Heart left ventricle (tissue), 16 donors: ENCODE data around the gene PRKG2. TPM values are rescaled to one million over a fixed set of nuclear protein-coding genes. Genes with fewer than 3 reads are reported as not detected.

Experiments used
- ATAC-seq, 4 donors: fragments of 200-7000 bp; cut with Tn5 transposase; one replicate each; pipeline ENCODE4 v1.9.1; 2020 to 2022; ENCODE audit warnings: moderate library complexity in 4 of 4, mild to moderate bottlenecking in 3 of 4, moderate number of reproducible peaks in 1 of 4
- DNase-seq, 5 donors: peaks; one replicate each; pipeline ENCODE4 v3.0.0-alpha.2; 2020
- H3K27ac ChIP-seq, 12 donors: fragments of 200-600 bp; sonication (generic) in 4 of 12; one replicate each; pipeline versions ENCODE4 v1.5.0 to v1.8.0; 2016 to 2022; ENCODE audit warnings: mild to moderate bottlenecking in 2 of 12
- H3K27me3 ChIP-seq, 9 donors: fragments of 200-600 bp; sonication (generic) in 2 of 9; one replicate each; pipeline versions ENCODE4 v1.5.1 to v1.8.0; 2016 to 2022; ENCODE audit warnings: mild to moderate bottlenecking in 3 of 9
- H3K36me3 ChIP-seq, 9 donors: fragments of 200-600 bp; sonication (generic) in 2 of 9; one replicate each; pipeline versions ENCODE4 v1.5.0 to v1.8.0; 2018 to 2022; ENCODE audit warnings: mild to moderate bottlenecking in 2 of 9
- H3K4me1 ChIP-seq, 12 donors: fragments of 200-600 bp; sonication (generic) in 4 of 12; one replicate each; pipeline versions ENCODE4 v1.5.0 to v1.8.0; 2016 to 2022; ENCODE audit warnings: mild to moderate bottlenecking in 3 of 12
- H3K4me3 ChIP-seq, 12 donors: fragments of 200-600 bp; sonication (generic) in 4 of 12; one replicate each; pipeline versions ENCODE4 v1.5.0 to v1.8.0; 2017 to 2022; ENCODE audit warnings: mild to moderate bottlenecking in 9 of 12, moderate library complexity in 4 of 12
- H3K9me3 ChIP-seq, 12 donors: fragments of 200-600 bp; sonication (generic) in 4 of 12; one replicate each; pipeline versions ENCODE4 v1.5.0 to v1.8.0; 2016 to 2022; ENCODE audit warnings: mild to moderate bottlenecking in 1 of 12
- POLR2A ChIP-seq, 2 donors: fragments of 450-650 bp; IDR thresholded peaks; one replicate each; pipeline ENCODE4 v1.6.1; 2017; ENCODE audit warnings: antibody characterized with exemption in 2 of 2, mild to moderate bottlenecking in 2 of 2, moderate library complexity in 2 of 2
- WGBS, 4 donors: extraction: QIAGEN DNeasy Blood & Tissue Kit in 2 of 4; methylation state at CpG; one replicate each; pipeline versions ENCODE4 v1.1.5 to v1.1.7; 2013 to 2018; 5-methylcytosine and 5-hydroxymethylcytosine counted together
- intact Hi-C, 10 donors: fragments of 100-400 bp; cut with DNase I; formaldehyde crosslinking; loops; one replicate each; pipeline versions ENCODE4 v1.11.1 to v1.14.2; 2022
- polyA plus RNA-seq, 2 donors: library from polyadenylated mRNA; stranded (reverse); fragments of 200-250 nt; gene quantifications; one replicate each; pipeline ENCODE4 v1.2.3, GENCODE V29; 2013
- total RNA-seq, 9 donors: library from RNA; depleted of rRNA in 2 of 9; stranded (reverse); fragments of >200 nt in 2 of 9; fragmentation: NEBNext Ultra II Directional in 3 of 9; extraction: Animal tissue kit (Norgen Biotek cat#: 25700) in 3 of 9; gene quantifications; one replicate each; pipeline versions ENCODE4 v1.1.0 to v1.2.4, GENCODE V29; 2016 to 2023
- TF ChIP-seq, protein P1 (sequence below), 12 donors: fragments of 200-600 bp; sonication (generic) in 4 of 12; IDR thresholded peaks; one replicate each; pipeline versions ENCODE4 v1.5.0 to v1.8.0; 2018 to 2022; ENCODE audit warnings: antibody characterized with exemption in 12 of 12, mild to moderate bottlenecking in 5 of 12
- donor health status: ischemic (EF 13 %, LVEDD 7.1; RV severe dilation, severe dysfunction).
- donor health status: healthy with polysubstance abuse.
- donor health status: DM: no; HTN: yes; CAD: no.
- donor health status: DM: no; HTN: no; CAD: no.
- donor health status: ischemic (EF 25% LVEDD 6.9; RV normal size, moderate dysfunction).
- donor health status: ischemic (EF 25% LVEDD 5.7; RV mildly dilated, moderate dysfunction).
- donor health status: healthy.
- donor health status: DM: yes; HTN: yes; CAD: no.
- donor health status: ischemic (EF 35%, LVEDD 5.7; RV mildly dilated, moderate dysfunction).
- donor health status: nonischemic (EF 11% LVEDD 7.7; RV severe dilation, severe dysfunction).
- donor health status: DM: yes; HTN: yes; CAD: no.
- donor health status: PGD.
- donor health status: ischemic (EF 29% LVEDD 5.4; RV normal size, mild dysfunction).
- donor health status: nonischemic (EF 23%, LVEDD 6.1; RV moderate dilation, normal function).

The PRKG2 gene
- total and polyA plus RNA-seq, 11 donors = 0.06 to 0.75 (median 0.35) TPM; not detected in 5

DNA sequence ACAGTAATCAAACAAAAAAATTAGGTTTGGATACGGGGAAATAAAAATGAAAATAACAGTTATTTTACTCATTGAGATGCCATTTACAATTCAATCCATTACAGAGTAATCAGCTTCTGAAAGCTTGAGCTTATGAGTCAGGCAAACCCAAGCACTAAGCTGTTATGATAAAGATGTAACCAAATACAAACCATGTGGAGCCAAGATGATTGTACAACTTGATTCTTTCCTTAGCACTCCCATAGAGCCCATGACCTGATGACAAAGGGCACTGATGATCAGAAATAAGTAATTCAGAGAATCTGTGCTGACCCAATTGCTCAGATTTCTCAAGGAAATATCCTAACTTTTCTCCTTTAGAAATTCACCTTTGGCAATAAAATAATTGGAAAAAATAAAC, 40.5 kb upstream of the PRKG2 start:
- no peak for DNase-seq
- no peaks in the 10 kb centered on the region for H3K27me3 ChIP-seq
- peaks cover 0 to 3% (median 0%) of the 10 kb centered on the region in 12 donors for H3K9me3 ChIP-seq
- H3K4me1 ChIP-seq = no peaks in the 10 kb centered on the region
- intact Hi-C loops = no loop called here
- H3K4me3 ChIP-seq = no peak overlapping the region
- 79 to 90% (median 86%) methylated on average over 1 of the region's 1 CpG for WGBS, 4 donors
- H3K27ac ChIP-seq = no peak overlapping the region
- TF ChIP-seq, protein P1, sequence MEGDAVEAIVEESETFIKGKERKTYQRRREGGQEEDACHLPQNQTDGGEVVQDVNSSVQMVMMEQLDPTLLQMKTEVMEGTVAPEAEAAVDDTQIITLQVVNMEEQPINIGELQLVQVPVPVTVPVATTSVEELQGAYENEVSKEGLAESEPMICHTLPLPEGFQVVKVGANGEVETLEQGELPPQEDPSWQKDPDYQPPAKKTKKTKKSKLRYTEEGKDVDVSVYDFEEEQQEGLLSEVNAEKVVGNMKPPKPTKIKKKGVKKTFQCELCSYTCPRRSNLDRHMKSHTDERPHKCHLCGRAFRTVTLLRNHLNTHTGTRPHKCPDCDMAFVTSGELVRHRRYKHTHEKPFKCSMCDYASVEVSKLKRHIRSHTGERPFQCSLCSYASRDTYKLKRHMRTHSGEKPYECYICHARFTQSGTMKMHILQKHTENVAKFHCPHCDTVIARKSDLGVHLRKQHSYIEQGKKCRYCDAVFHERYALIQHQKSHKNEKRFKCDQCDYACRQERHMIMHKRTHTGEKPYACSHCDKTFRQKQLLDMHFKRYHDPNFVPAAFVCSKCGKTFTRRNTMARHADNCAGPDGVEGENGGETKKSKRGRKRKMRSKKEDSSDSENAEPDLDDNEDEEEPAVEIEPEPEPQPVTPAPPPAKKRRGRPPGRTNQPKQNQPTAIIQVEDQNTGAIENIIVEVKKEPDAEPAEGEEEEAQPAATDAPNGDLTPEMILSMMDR (IDR thresholded peaks at IDR 0.05) = no peak
- TF ChIP-seq POLR2A (IDR thresholded peaks at IDR 0.05) = no peak
- ATAC-seq = no peak
- no peaks in the 10 kb centered on the region for H3K36me3 ChIP-seq

GRCh38 chr4:81250430-81250829, 35.4 kb upstream of the PRKG2 start:
- TF ChIP-seq POLR2A (IDR thresholded peaks at IDR 0.05) = no peak
- TF ChIP-seq, protein P1 (IDR thresholded peaks at IDR 0.05) = no peak
- intact Hi-C loops = no loop called here
- Histone ChIP-seq H3K27me3 (no peaks in the 10 kb centered on the region), H3K4me3 (no peak overlapping the region), H3K36me3 (no peaks in the 10 kb centered on the region), H3K9me3 (peaks cover 0 to 9% (median 0%) of the 10 kb centered on the region in 12 donors), H3K27ac (no peak overlapping the region), H3K4me1 (no peaks in the 10 kb centered on the region)
- 82 to 97% (median 88%) methylated on average over 1 of the region's 1 CpG for WGBS, 4 donors
- DNase-seq (no peak), ATAC-seq (no peak)

GRCh38 chr4:81245218-81246009, 30.4 kb upstream of the PRKG2 start:
- Histone ChIP-seq H3K27ac (no peak overlapping the region), H3K27me3 (no peaks in the 10 kb centered on the region), H3K4me1 (no peaks in the 10 kb centered on the region), H3K9me3 (peaks cover 0 to 5% (median 0%) of the 10 kb centered on the region in 12 donors), H3K36me3 (no peaks in the 10 kb centered on the region), H3K4me3 (no peak overlapping the region)
- DNase-seq = no peak
- intact Hi-C loops = no loop called here
- WGBS, 4 donors = 80 to 91% (median 86%) methylated on average over 3 of the region's 3 CpGs
- TF ChIP-seq, protein P1 (IDR thresholded peaks at IDR 0.05) = no peak
- no peak for TF ChIP-seq POLR2A (IDR thresholded peaks at IDR 0.05)
- no peak for ATAC-seq

GRCh38 chr4:81237791-81238190, 22.8 kb upstream of the PRKG2 start:
- Histone ChIP-seq H3K9me3 (no peaks in the 10 kb centered on the region), H3K27me3 (no peaks in the 10 kb centered on the region), H3K4me1 (no peaks in the 10 kb centered on the region), H3K4me3 (no peak overlapping the region), H3K36me3 (no peaks in the 10 kb centered on the region), H3K27ac (no peak overlapping the region)
- ATAC-seq (no peak), DNase-seq (no peak)
- TF ChIP-seq, protein P1 (IDR thresholded peaks at IDR 0.05) = no peak
- intact Hi-C loops = no loop called here
